Pancreas (tissue), 10 donors: ENCODE results near the gene SLC27A2. TPM values are rescaled to one million over a fixed set of nuclear protein-coding genes. Genes with fewer than 3 reads are reported as not detected.

ENCODE experiments used
- ATAC-seq, 4 donors: fragments of 200-7000 bp; cut with Tn5 transposase; one replicate each; pipeline versions ENCODE4 v1.8.0 to v1.9.1; 2020; ENCODE audit warnings: mild to moderate bottlenecking in 4 of 4, moderate library complexity in 4 of 4
- DNase-seq, 6 donors: peaks; one replicate each; pipeline ENCODE4 v3.0.0-alpha.2; 2020
- FAIRE-seq: peaks from 2 replicates; lab custom pipeline; 2012; peaks lifted over from hg19 to GRCh38; lab: Jason Lieb, UNC
- H3K27ac ChIP-seq, 4 donors: fragments of 200-600 bp; sonication (generic); 1 replicate in 3 of 4; 2 replicates in 1 of 4; pipeline versions ENCODE4 v1.5.0 to v1.8.0; 2020
- H3K27me3 ChIP-seq, 4 donors: fragments of 200-600 bp; one replicate each; pipeline ENCODE4 v1.8.0; 2021
- H3K36me3 ChIP-seq, 3 donors: fragments of 200-600 bp; sonication (generic) in 1 of 3; one replicate each; pipeline versions ENCODE4 v1.5.0 to v1.8.0; 2020 to 2021
- H3K4me1 ChIP-seq, 3 donors: fragments of 200-600 bp; one replicate each; pipeline ENCODE4 v1.8.0; 2021
- H3K4me3 ChIP-seq, 4 donors: fragments of 200-600 bp; sonication (generic) in 2 of 4; one replicate each; pipeline versions ENCODE4 v1.5.0 to v1.8.0; 2020 to 2021
- H3K9me3 ChIP-seq, 4 donors: fragments of 200-600 bp; one replicate each; pipeline ENCODE4 v1.8.0; 2021
- WGBS, 2 donors: extraction: QIAGEN DNeasy Blood & Tissue Kit; methylation state at CpG; one replicate each; pipeline ENCODE4 v1.1.7; 2013; 5-methylcytosine and 5-hydroxymethylcytosine counted together
- intact Hi-C, 3 donors: fragments of 100-400 bp; cut with DNase I; formaldehyde crosslinking; loops; one replicate each; pipeline versions ENCODE4 v1.11.1 to v1.14.2; 2022
- polyA plus RNA-seq, 2 donors: library from polyadenylated mRNA; stranded (reverse); fragments of 200-250 nt; gene quantifications; one replicate each; pipeline ENCODE4 v1.2.3, GENCODE V29; 2013
- total RNA-seq, 6 donors: library from RNA; stranded (reverse); fragmentation: NEBNext Ultra II Directional in 4 of 6; extraction: Animal tissue kit (Norgen Biotek cat#: 25700) in 4 of 6; gene quantifications; one replicate each; pipeline versions ENCODE4 v1.2.1 to v1.2.4, GENCODE V29; 2021 to 2023
- TF ChIP-seq, protein P1 (sequence below), 4 donors: fragments of 200-600 bp; sonication (generic) in 3 of 4; IDR thresholded peaks; one replicate each; pipeline versions ENCODE4 v1.5.0 to v1.8.0; 2021; ENCODE audit warnings: antibody characterized with exemption in 4 of 4
- donor health status: healthy with polysubstance abuse.
- donor health status: DM: no; HTN: no; CAD: no; lungs with moderate emphysema.
- donor health status: DM: no; HTN: no; CAD: no.
- donor health status: control.
- donor health status: control.
- donor health status: Bipolar disorder and iron deficiency.
- donor health status: DM: yes; HTN: yes; CAD: no.
- donor health status: DM: no; HTN: no; CAD: no.
- donor health status: DM: no; HTN: no; CAD: no.
- donor health status: DM: yes; HTN: yes; CAD: no.

Gene SLC27A2
- total and polyA plus RNA-seq, 8 donors: 1.5 to 6.1 (median 3.2) TPM

- H3K4me3 ChIP-seq: no peak overlapping the region
Measured at GRCh38 chr15:50180582-50180981, 1.4 kb upstream of the SLC27A2 start.

GRCh38 chr15:50181201-50181968, 611 bp upstream of the SLC27A2 start:
- Histone ChIP-seq H3K4me3 (peak overlapping the region; percentile 45 to 72 (median 58)), H3K4me1 (no peaks in the 10 kb centered on the region), H3K36me3 (no peaks in the 10 kb centered on the region), H3K9me3 (no peaks in the 10 kb centered on the region), H3K27me3 (peaks cover 0 to 7% (median 0%) of the 10 kb centered on the region in 4 donors), H3K27ac (no peak overlapping the region)
- peak in 1 of 6 donors; percentile 15 for DNase-seq
- WGBS, 2 donors: 26 to 27% methylated on average over 16 of the region's 16 CpGs
- no peak for FAIRE-seq
- TF ChIP-seq, protein P1, sequence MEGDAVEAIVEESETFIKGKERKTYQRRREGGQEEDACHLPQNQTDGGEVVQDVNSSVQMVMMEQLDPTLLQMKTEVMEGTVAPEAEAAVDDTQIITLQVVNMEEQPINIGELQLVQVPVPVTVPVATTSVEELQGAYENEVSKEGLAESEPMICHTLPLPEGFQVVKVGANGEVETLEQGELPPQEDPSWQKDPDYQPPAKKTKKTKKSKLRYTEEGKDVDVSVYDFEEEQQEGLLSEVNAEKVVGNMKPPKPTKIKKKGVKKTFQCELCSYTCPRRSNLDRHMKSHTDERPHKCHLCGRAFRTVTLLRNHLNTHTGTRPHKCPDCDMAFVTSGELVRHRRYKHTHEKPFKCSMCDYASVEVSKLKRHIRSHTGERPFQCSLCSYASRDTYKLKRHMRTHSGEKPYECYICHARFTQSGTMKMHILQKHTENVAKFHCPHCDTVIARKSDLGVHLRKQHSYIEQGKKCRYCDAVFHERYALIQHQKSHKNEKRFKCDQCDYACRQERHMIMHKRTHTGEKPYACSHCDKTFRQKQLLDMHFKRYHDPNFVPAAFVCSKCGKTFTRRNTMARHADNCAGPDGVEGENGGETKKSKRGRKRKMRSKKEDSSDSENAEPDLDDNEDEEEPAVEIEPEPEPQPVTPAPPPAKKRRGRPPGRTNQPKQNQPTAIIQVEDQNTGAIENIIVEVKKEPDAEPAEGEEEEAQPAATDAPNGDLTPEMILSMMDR (IDR thresholded peaks at IDR 0.05): no peak
- intact Hi-C loops: no loop called here
- ATAC-seq: peak in 3 of 4 donors; percentile 5 to 24 (median 6)

More at GRCh38 chr15:50180582-50180981, 1.4 kb upstream of the SLC27A2 start:
- Histone ChIP-seq H3K36me3 (no peaks in the 10 kb centered on the region), H3K9me3 (no peaks in the 10 kb centered on the region), H3K27ac (no peak overlapping the region), H3K27me3 (peaks cover 0 to 7% (median 0%) of the 10 kb centered on the region in 4 donors), H3K4me1 (no peaks in the 10 kb centered on the region)
- WGBS, 2 donors: 80 to 88% methylated on average over 7 of the region's 7 CpGs
- no peak for ATAC-seq
- FAIRE-seq: no peak
- TF ChIP-seq, protein P1 (IDR thresholded peaks at IDR 0.05): no peak
- DNase-seq: no peak
- intact Hi-C loops: no loop called here

DNA sequence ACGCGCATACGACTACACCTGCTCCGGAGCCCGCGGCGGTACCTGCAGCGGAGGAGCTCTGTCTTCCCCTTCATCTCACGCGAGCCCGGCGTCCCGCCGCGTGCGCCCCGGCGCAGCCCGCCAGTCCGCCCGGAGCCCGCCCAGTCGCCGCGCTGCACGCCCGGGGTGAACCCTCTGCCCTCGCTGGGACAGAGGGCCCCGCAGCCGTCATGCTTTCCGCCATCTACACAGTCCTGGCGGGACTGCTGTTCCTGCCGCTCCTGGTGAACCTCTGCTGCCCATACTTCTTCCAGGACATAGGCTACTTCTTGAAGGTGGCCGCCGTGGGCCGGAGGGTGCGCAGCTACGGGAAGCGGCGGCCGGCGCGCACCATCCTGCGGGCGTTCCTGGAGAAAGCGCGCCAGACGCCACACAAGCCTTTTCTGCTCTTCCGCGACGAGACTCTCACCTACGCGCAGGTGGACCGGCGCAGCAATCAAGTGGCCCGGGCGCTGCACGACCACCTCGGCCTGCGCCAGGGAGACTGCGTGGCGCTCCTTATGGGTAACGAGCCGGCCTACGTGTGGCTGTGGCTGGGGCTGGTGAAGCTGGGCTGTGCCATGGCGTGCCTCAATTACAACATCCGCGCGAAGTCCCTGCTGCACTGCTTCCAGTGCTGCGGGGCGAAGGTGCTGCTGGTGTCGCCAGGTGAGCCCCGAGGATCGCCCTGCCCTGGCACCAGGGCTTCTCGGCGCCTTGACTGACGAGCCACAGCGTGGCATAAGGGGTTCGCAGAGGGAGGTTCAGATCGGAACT, 420 bp downstream of the SLC27A2 start:
- intact Hi-C loops: no loop called here
- ATAC-seq (peak; percentile 55 to 80 (median 74)), DNase-seq (peak; percentile 3 to 86 (median 20))

DNA sequence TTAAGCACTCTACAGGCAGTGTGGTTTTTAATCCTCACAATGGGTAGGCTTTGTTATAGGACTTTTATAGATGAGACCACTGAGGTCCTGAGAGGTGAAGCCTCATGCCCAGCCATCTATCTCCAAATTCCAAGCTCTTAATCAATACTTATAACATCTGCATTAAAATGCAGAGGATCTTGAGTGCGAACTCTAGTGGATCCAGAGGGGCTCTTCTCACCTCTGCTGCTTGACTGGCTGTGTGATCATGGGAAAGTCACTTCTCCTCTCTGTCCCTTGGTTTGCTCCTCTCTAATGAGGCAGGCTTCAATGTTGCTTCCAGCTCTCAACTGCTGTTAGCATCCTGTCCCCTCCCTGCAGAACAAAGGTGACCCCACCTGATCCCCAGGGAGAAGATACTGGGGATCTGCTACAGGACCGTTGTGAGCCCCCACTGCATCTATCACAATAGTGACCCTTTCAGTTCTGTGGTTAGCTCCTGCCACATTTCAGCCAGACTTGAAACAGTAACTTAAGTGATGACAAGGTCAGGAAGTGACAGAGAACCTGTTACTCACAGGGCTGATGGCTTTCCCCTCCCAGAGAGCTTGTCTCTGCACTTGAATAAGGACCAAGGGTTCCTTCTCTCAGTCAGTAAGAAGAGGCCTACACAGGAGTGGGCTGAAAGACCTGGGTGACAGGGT, 1.3 kb downstream of the SLC27A2 start:
- Histone ChIP-seq H3K36me3 (no peaks in the 10 kb centered on the region), H3K4me3 (peak overlapping the region; percentile 45 to 72 (median 58)), H3K9me3 (no peaks in the 10 kb centered on the region), H3K27ac (no peak overlapping the region), H3K27me3 (peaks cover 0 to 7% (median 0%) of the 10 kb centered on the region in 4 donors), H3K4me1 (no peaks in the 10 kb centered on the region)
- no peak for ATAC-seq
- no peak for DNase-seq
- intact Hi-C loops: no loop called here
- WGBS, 2 donors: 59 to 73% methylated on average over 2 of the region's 2 CpGs
- FAIRE-seq: no peak
- TF ChIP-seq, protein P1 (IDR thresholded peaks at IDR 0.05): no peak

More for the DNA sequence above, 420 bp downstream of the SLC27A2 start:
- no peak for FAIRE-seq
- Histone ChIP-seq H3K4me1 (no peaks in the 10 kb centered on the region), H3K27ac (no peak overlapping the region), H3K4me3 (peak overlapping the region; percentile 45 to 72 (median 58)), H3K36me3 (no peaks in the 10 kb centered on the region), H3K9me3 (no peaks in the 10 kb centered on the region), H3K27me3 (peaks cover 0 to 7% (median 0%) of the 10 kb centered on the region in 4 donors)
- WGBS, 2 donors: 1% methylated on average over 80 of the region's 80 CpGs
- TF ChIP-seq, protein P1 (IDR thresholded peaks at IDR 0.05): no peak
